Measurements from ENCODE around the gene WDR33.

The WDR33 gene

GRCh38 chr2:127674241-127675209 lies 136.4 kb downstream of the WDR33 start:
- peaks cover 3% of the 10 kb centered on the region for H3K27me3 ChIP-seq (replicated peaks; ENCODE audit: control insufficient read depth, insufficient read depth, low read length)
- H3K36me3 ChIP-seq (ENCODE audit: control insufficient read depth, insufficient read depth, low read length), result no peaks in the 10 kb centered on the region
- no peak for TF ChIP-seq CTCF (IDR thresholded peaks at IDR 0.05; ENCODE audit: insufficient read depth, low read length, poor library complexity, severe bottlenecking)
- peak overlapping the region; percentile 22 for H3K4me3 ChIP-seq (replicated peaks; ENCODE audit: low read depth, low read length)
- no peak for DNase-seq (ENCODE audit: extremely low read depth, insufficient read length)

GRCh38 chr2:127673291-127674069 lies 137.5 kb downstream of the WDR33 start:
- no peak for TF ChIP-seq CTCF (IDR thresholded peaks at IDR 0.05; ENCODE audit: insufficient read depth, low read length, poor library complexity, severe bottlenecking)
- no peak for DNase-seq (ENCODE audit: extremely low read depth, insufficient read length)
- Histone ChIP-seq H3K27me3 (replicated peaks; ENCODE audit: control insufficient read depth, insufficient read depth, low read length) (peaks cover 3% of the 10 kb centered on the region), H3K36me3 (ENCODE audit: control insufficient read depth, insufficient read depth, low read length) (no peaks in the 10 kb centered on the region), H3K4me3 (replicated peaks; ENCODE audit: low read depth, low read length) (no peak overlapping the region)

- no peak for TF ChIP-seq CTCF (IDR thresholded peaks at IDR 0.05; ENCODE audit: insufficient read depth, low read length, poor library complexity, severe bottlenecking)
- Histone ChIP-seq H3K36me3 (ENCODE audit: control insufficient read depth, insufficient read depth, low read length) (no peaks in the 10 kb centered on the region), H3K4me3 (replicated peaks; ENCODE audit: low read depth, low read length) (no peak overlapping the region), H3K27me3 (replicated peaks; ENCODE audit: control insufficient read depth, insufficient read depth, low read length) (peaks cover 3% of the 10 kb centered on the region; the same call in 1 of the 2 replicates)
- no peak for DNase-seq (ENCODE audit: extremely low read depth, insufficient read length)
These were observed 138.4 kb downstream of the WDR33 start for GRCh38 chr2:127672341-127673224.

GRCh38 chr2:127671557-127672302 lies 139.2 kb downstream of the WDR33 start:
- Histone ChIP-seq H3K27me3 (replicated peaks; ENCODE audit: control insufficient read depth, insufficient read depth, low read length) (no peaks in the 10 kb centered on the region; the same call in 1 of the 2 replicates), H3K36me3 (ENCODE audit: control insufficient read depth, insufficient read depth, low read length) (no peaks in the 10 kb centered on the region), H3K4me3 (replicated peaks; ENCODE audit: low read depth, low read length) (no peak overlapping the region)
- DNase-seq (ENCODE audit: extremely low read depth, insufficient read length), result no peak
- TF ChIP-seq CTCF (IDR thresholded peaks at IDR 0.05; ENCODE audit: insufficient read depth, low read length, poor library complexity, severe bottlenecking), result no peak

- no peak for TF ChIP-seq CTCF (IDR thresholded peaks at IDR 0.05; ENCODE audit: insufficient read depth, low read length, poor library complexity, severe bottlenecking)
- H3K36me3 ChIP-seq (ENCODE audit: control insufficient read depth, insufficient read depth, low read length), result no peaks in the 10 kb centered on the region
- H3K27me3 ChIP-seq (replicated peaks; ENCODE audit: control insufficient read depth, insufficient read depth, low read length), result no peaks in the 10 kb centered on the region; the same call in 1 of the 2 replicates
- no peak for DNase-seq (ENCODE audit: extremely low read depth, insufficient read length)
- no peak overlapping the region for H3K4me3 ChIP-seq (replicated peaks; ENCODE audit: low read depth, low read length)
These were observed 140.0 kb downstream of the WDR33 start for GRCh38 chr2:127670957-127671290.
